Caco-2 (cell line): ENCODE data around the gene CUEDC2. TPM values are rescaled to one million over a fixed set of nuclear protein-coding genes. Genes with fewer than 3 reads are reported as not detected.

ENCODE experiments used
- Bru-seq: library from RNA; stranded (reverse); fragments of 400-500 nt; gene quantifications from one replicate; lab custom pipeline; 2021; lab: Mats Ljungman, UMichigan
- BruChase-seq, 2 experiments: library from RNA; stranded (reverse); fragments of 400-500 nt; gene quantifications; one replicate each; lab custom pipeline; 2021; lab: Mats Ljungman, UMichigan
- BruUV-seq: library from RNA; stranded (reverse); fragments of 400-500 nt; replicated peaks from 2 replicates; lab custom pipeline; 2021; lab: Mats Ljungman, UMichigan
- CTCF ChIA-PET: fragments of 300-600 bp; sonication (Branson Sonifier 250); formaldehyde crosslinking; loops from one replicate; lab custom pipeline; 2022; ENCODE audit warnings: antibody characterized with exemption; lab: Charles Lee
- POLR2A ChIA-PET: fragments of 300-600 bp; sonication (Branson Sonifier 250); formaldehyde crosslinking; loops from one replicate; lab custom pipeline; 2022; ENCODE audit warnings: antibody characterized with exemption; lab: Charles Lee
- DNase-seq, 2 experiments: peaks; one replicate each; pipeline versions ENCODE4 v3.0.0 to v3.0.0-alpha.2; 2020 to 2022
- H3K27me3 ChIP-seq: replicated peaks from 2 replicates; pipeline ENCODE4 v1.6.0; 2011; ENCODE audit warnings: low read length; ENCODE audit not compliant: control insufficient read depth, insufficient read depth
- H3K36me3 ChIP-seq: 2 replicates; pipeline ENCODE4 v1.5.1; 2011; ENCODE audit warnings: low read length; ENCODE audit not compliant: control insufficient read depth, insufficient read depth
- H3K4me1 ChIP-seq: fragments of 250-450 bp; sonication (Bioruptor Pico); 2 replicates; pipeline ENCODE4 v1.5.1; 2020; ENCODE audit warnings: mild to moderate bottlenecking
- H3K4me3 ChIP-seq: 2 replicates; pipeline ENCODE4 v1.5.1; 2011; ENCODE audit warnings: low read depth, mild to moderate bottlenecking, control low read depth, low read length
- H3K9me3 ChIP-seq: fragments of 250-450 bp; sonication (Bioruptor Pico); 2 replicates; pipeline ENCODE4 v1.5.1; 2020; ENCODE audit warnings: mild to moderate bottlenecking, moderate library complexity
- H3K27ac Mint-ChIP-seq: one replicate; pipeline ENCODE4 v1.8.0; 2022; ENCODE audit warnings: mixed read lengths; ENCODE audit not compliant: unreplicated experiment
- H3K27me3 Mint-ChIP-seq: one replicate; pipeline ENCODE4 v1.8.0; 2022; ENCODE audit warnings: mixed read lengths; ENCODE audit not compliant: insufficient read depth, unreplicated experiment
- H3K36me3 Mint-ChIP-seq: one replicate; pipeline ENCODE4 v1.8.0; 2022; ENCODE audit warnings: mild to moderate bottlenecking, mixed read lengths; ENCODE audit not compliant: insufficient read depth, unreplicated experiment
- H3K4me1 Mint-ChIP-seq: one replicate; pipeline ENCODE4 v1.8.0; 2022; ENCODE audit warnings: low read depth, mixed read lengths; ENCODE audit not compliant: unreplicated experiment
- H3K4me3 Mint-ChIP-seq: one replicate; pipeline ENCODE4 v1.8.0; 2022; ENCODE audit warnings: mild to moderate bottlenecking, moderate library complexity, mixed read lengths; ENCODE audit not compliant: unreplicated experiment
- H3K9me3 Mint-ChIP-seq: one replicate; pipeline ENCODE4 v1.8.0; 2022; ENCODE audit warnings: mixed read lengths; ENCODE audit not compliant: unreplicated experiment
- CTCF ChIP-seq, 2 experiments: fragments of 200-600 bp in 1 of 2; IDR thresholded peaks; 1 replicate in 1 of 2; 2 replicates in 1 of 2; pipeline versions ENCODE4 v1.5.1 to v1.8.0; 2011 to 2022; ENCODE audit warnings: antibody characterized with exemption in 1 of 2, control low read depth in 1 of 2, inconsistent platforms in 1 of 2, low read depth in 1 of 2, low read length in 1 of 2, mild to moderate bottlenecking in 1 of 2, moderate library complexity in 1 of 2; ENCODE audit not compliant: insufficient read depth in 1 of 2, severe bottlenecking in 1 of 2, unreplicated experiment in 1 of 2
- intact Hi-C: fragments of 100-400 bp; cut with micrococcal nuclease; formaldehyde crosslinking; loops from one replicate; pipeline ENCODE4 v1.10.0; 2022; ENCODE audit not compliant: unreplicated experiment
- long read RNA-seq: library from polyadenylated mRNA; stranded (forward); transcript quantifications from one replicate; pipeline ENCODE4 v2.0.0, GENCODE V29; 2022
- total RNA-seq: library from RNA; stranded (reverse); gene quantifications from 2 replicates; pipeline ENCODE4 v1.2.3, GENCODE V29; 2022

The CUEDC2 gene
- total RNA-seq (32.1 and 32.6 TPM in 2 replicates), Bru-seq, nascent RNA (percentile 57 among the genes with signal in this experiment), BruChase-seq, experiment 1, labeled RNA remaining after a 2-hour chase (percentile 53 among the genes with signal in this experiment), BruChase-seq, experiment 2, labeled RNA remaining after a 6-hour chase (percentile 62 among the genes with signal in this experiment)
- long read RNA-seq, transcript CUEDC2-201 (9 exons, 1,191 nt), result major isoform, 73 of 81 reads
- long read RNA-seq, partial matches to known transcripts, result 1 of 81 reads
- long read RNA-seq, other reads (novel, unspliced or antisense), result 7 of 81 reads

GRCh38 chr10:102432162-102432950, at the start of gene CUEDC2:
TSS of gene CUEDC2 (minus strand) at chr10:102432574. CDS start at chr10:102425188, 7,386 bp downstream.
- CTCF ChIA-PET, result interaction anchor here (0.6 to 2.2 kb wide), 14 partner anchors 10 to 359 kb away, joined by 3 to 37 read pairs (median 4); partner anchors contain the start of genes ACTR1A, C10orf95 and FBXL15

GRCh38 chr10:102480396-102480795, 48.0 kb upstream of the CUEDC2 start:
- Histone ChIP-seq H3K4me1 (no peaks in the 10 kb centered on the region), H3K36me3 (peaks cover 3% of the 10 kb centered on the region), H3K4me3 (no peak overlapping the region), H3K9me3 (no peaks in the 10 kb centered on the region), H3K27me3 (no peaks in the 10 kb centered on the region)
- ChIA-PET CTCF (interaction anchor here (2.4 kb wide), 1 partner anchor 103 kb away, joined by 13 read pairs; no protein-coding TSS in a partner anchor), POLR2A (no interaction called here)
- DNase-seq, result no peak
- no peak for TF ChIP-seq CTCF (IDR thresholded peaks at IDR 0.05; ENCODE audit: insufficient read depth in 1 of 2, low read depth in 1 of 2, low read length in 1 of 2, severe bottlenecking in 1 of 2, unreplicated experiment in 1 of 2)
- intact Hi-C loops, result loop anchor here (5.0 kb wide), 1 partner anchor 102 kb away; no protein-coding TSS in a partner anchor
- Mint-ChIP-seq H3K27ac (no peak overlapping the region), H3K4me3 (no peak overlapping the region), H3K27me3 (no peaks in the 10 kb centered on the region), H3K4me1 (no peaks in the 10 kb centered on the region), H3K36me3 (peaks cover 64% of the 10 kb centered on the region), H3K9me3 (no peaks in the 10 kb centered on the region)
- no TSS peak for BruUV-seq

More at GRCh38 chr10:102432162-102432950, at the start of gene CUEDC2:
- peak within 1 kb of the TSS; percentile 65 for H3K27ac Mint-ChIP-seq
- Histone ChIP-seq H3K4me3 (peak within 1 kb of the TSS; percentile 77), H3K27me3 (no peaks in the 10 kb centered on the region), H3K4me1 (peaks cover 11% of the 10 kb centered on the region), H3K9me3 (no peaks in the 10 kb centered on the region), H3K36me3 (no peaks in the 10 kb centered on the region)
- H3K4me1 Mint-ChIP-seq, result peaks cover 32% of the 10 kb centered on the region
- no peaks in the 10 kb centered on the region for H3K9me3 Mint-ChIP-seq
- no peaks in the 10 kb centered on the region for H3K27me3 Mint-ChIP-seq
- TF ChIP-seq CTCF (IDR thresholded peaks at IDR 0.05; ENCODE audit: insufficient read depth in 1 of 2, low read depth in 1 of 2, low read length in 1 of 2, severe bottlenecking in 1 of 2, unreplicated experiment in 1 of 2), result no peak
- intact Hi-C loops, result loop anchor here (1.0 to 2.0 kb wide), 5 partner anchors 10 to 70 kb away; partner anchors contain the start of genes ACTR1A and SUFU
- POLR2A ChIA-PET, result interaction anchor here (0.6 to 2.2 kb wide), 11 partner anchors 10 to 209 kb away, joined by 3 to 21 read pairs (median 4); partner anchors contain the start of genes ACTR1A, C10orf95, FBXL15 and GBF1
- peak within 1 kb of the TSS; percentile 73 for H3K4me3 Mint-ChIP-seq
- peak; percentile 97 to 98 for DNase-seq
- no peaks in the 10 kb centered on the region for H3K36me3 Mint-ChIP-seq
- TSS peak; percentile 43 for BruUV-seq

- POLR2A ChIA-PET, result interaction anchor here (0.6 kb wide), 2 partner anchors 58 to 92 kb away, joined by 3 to 4 read pairs; no protein-coding TSS in a partner anchor
- H3K27ac Mint-ChIP-seq, result no peak overlapping the region
Measured at GRCh38 chr10:102479651-102480050, 47.3 kb upstream of the CUEDC2 start.

More at GRCh38 chr10:102479651-102480050, 47.3 kb upstream of the CUEDC2 start:
- Histone ChIP-seq H3K4me3 (no peak overlapping the region), H3K9me3 (no peaks in the 10 kb centered on the region), H3K27me3 (no peaks in the 10 kb centered on the region), H3K36me3 (peaks cover 3% of the 10 kb centered on the region; the same call in 1 of the 2 replicates), H3K4me1 (no peaks in the 10 kb centered on the region)
- H3K4me1 Mint-ChIP-seq, result no peaks in the 10 kb centered on the region
- CTCF ChIA-PET, result interaction anchor here (0.7 to 2.4 kb wide), 4 partner anchors 18 to 104 kb away, joined by 3 to 13 read pairs (median 4); no protein-coding TSS in a partner anchor
- no peaks in the 10 kb centered on the region for H3K9me3 Mint-ChIP-seq
- no peak for DNase-seq
- no peak for TF ChIP-seq CTCF (IDR thresholded peaks at IDR 0.05; ENCODE audit: insufficient read depth in 1 of 2, low read depth in 1 of 2, low read length in 1 of 2, severe bottlenecking in 1 of 2, unreplicated experiment in 1 of 2)
- H3K27me3 Mint-ChIP-seq, result no peaks in the 10 kb centered on the region
- intact Hi-C loops, result loop anchor here (1.0 to 5.0 kb wide), 6 partner anchors 17 to 249 kb away; partner anchors contain the start of gene CUEDC2
- no TSS peak for BruUV-seq
- H3K4me3 Mint-ChIP-seq, result no peak overlapping the region
- H3K36me3 Mint-ChIP-seq, result peaks cover 57% of the 10 kb centered on the region
